ENCODE measurements around the gene IFI27L2.

IFI27L2 gene

GRCh38 chr14:94103554-94104150, 25.8 kb downstream of the IFI27L2 start:
- peak in 13 of 58 donors; percentile 8 to 47 (median 24) for DNase-seq

- no peak for DNase-seq
These were observed 26.5 kb downstream of the IFI27L2 start for GRCh38 chr14:94102768-94103482.

GRCh38 chr14:94101748-94102147, 27.7 kb downstream of the IFI27L2 start:
- peak in 3 of 58 donors; percentile 15 to 33 (median 20) for DNase-seq

GRCh38 chr14:94100847-94101246, 28.6 kb downstream of the IFI27L2 start:
- DNase-seq: peak in 2 of 58 donors; percentile 18 to 23

GRCh38 chr14:94099006-94099405, 30.4 kb downstream of the IFI27L2 start:
- no peak for DNase-seq

GRCh38 chr14:94098326-94098992, 30.9 kb downstream of the IFI27L2 start:
- no peak for DNase-seq

- DNase-seq: no peak
These were observed 32.3 kb downstream of the IFI27L2 start for GRCh38 chr14:94097091-94097490.

- no peak for DNase-seq
These were observed 36.0 kb downstream of the IFI27L2 start for GRCh38 chr14:94093418-94093817.

GRCh38 chr14:94089479-94089878, 39.9 kb downstream of the IFI27L2 start:
- no peak for DNase-seq

GRCh38 chr14:94088516-94088915, 40.9 kb downstream of the IFI27L2 start:
- no peak for DNase-seq

- no peak for DNase-seq
These were observed 41.5 kb downstream of the IFI27L2 start for GRCh38 chr14:94087891-94088290.

GRCh38 chr14:94081386-94081820, 48.0 kb downstream of the IFI27L2 start:
- no peak for DNase-seq

- DNase-seq: peak; percentile 38 to 97 (median 90)
These were observed 48.6 kb downstream of the IFI27L2 start, which contains the start of the genes DDX24 and IFI27L1 for GRCh38 chr14:94080621-94081385. TSS of gene DDX24 (minus strand) at chr14:94081202. CDS start at chr14:94079742, 1,460 bp downstream. TSS of gene IFI27L1 (plus strand) at chr14:94081310. CDS start at chr14:94096938, 15,628 bp downstream.

GRCh38 chr14:94079891-94080620, 49.3 kb downstream of the IFI27L2 start:
- DNase-seq: no peak

- no peak for DNase-seq
These were observed 51.6 kb downstream of the IFI27L2 start for GRCh38 chr14:94077823-94078222.

Data from anterior cingulate cortex (tissue), 58 donors.